HEK293T (cell line): Measurements from ENCODE around the gene TLE5.

Experiments used
- FOXA1 ChIP-seq: fragments of 450-650 bp; IDR thresholded peaks from 2 replicates; pipeline ENCODE4 v1.6.1; 2016; ENCODE audit warnings: mild to moderate bottlenecking
- LEF1 ChIP-seq: fragments of 450-650 bp; IDR thresholded peaks from 2 replicates; pipeline ENCODE4 v1.6.1; 2017; ENCODE audit warnings: mild to moderate bottlenecking, borderline replicate concordance
- SP1 ChIP-seq: fragments of 450-650 bp; IDR thresholded peaks from 2 replicates; pipeline ENCODE4 v1.6.1; 2017
- SUZ12 ChIP-seq: fragments of 450-650 bp; IDR thresholded peaks from 2 replicates; pipeline ENCODE4 v1.6.1; 2016; ENCODE audit warnings: mild to moderate bottlenecking

GRCh38 chr19:3034656-3035541 is 27.4 kb downstream of the TLE5 start:
- TF ChIP-seq SUZ12 = no peak
- no peak for TF ChIP-seq LEF1
- TF ChIP-seq SP1 = no peak
- no peak for TF ChIP-seq FOXA1
